Left lung (tissue), 10 donors: ENCODE data around the gene TMEM229B. TPM values are rescaled to one million over a fixed set of nuclear protein-coding genes. Genes with fewer than 3 reads are reported as not detected.
A peak's percentile ranks its signal among the peaks of the same experiment; 100 is the strongest.

ENCODE experiments used
- ATAC-seq: fragments of 200-7000 bp; cut with Tn5 transposase; one replicate; pipeline ENCODE4 v1.9.1; 2020; ENCODE audit warnings: moderate library complexity
- DNase-seq, 4 donors: peaks; one replicate each; pipeline ENCODE4 v3.0.0-alpha.2; 2013 to 2020
- H3K27ac ChIP-seq, 2 donors: fragments of 200-600 bp; sonication (generic) in 1 of 2; one replicate each; pipeline versions ENCODE4 v1.5.0 to v1.8.0; 2020 to 2021
- H3K27me3 ChIP-seq, 2 donors: fragments of 200-600 bp; sonication (generic) in 1 of 2; one replicate each; pipeline versions ENCODE4 v1.5.0 to v1.8.0; 2020 to 2021
- H3K36me3 ChIP-seq, 2 donors: fragments of 200-600 bp; sonication (generic) in 1 of 2; one replicate each; pipeline versions ENCODE4 v1.5.0 to v1.8.0; 2020 to 2021
- H3K4me1 ChIP-seq, 2 donors: fragments of 200-600 bp; one replicate each; pipeline ENCODE4 v1.8.0; 2021
- H3K4me3 ChIP-seq, 2 donors: fragments of 200-600 bp; sonication (generic) in 1 of 2; one replicate each; pipeline versions ENCODE4 v1.5.0 to v1.8.0; 2020 to 2021; ENCODE audit warnings: mild to moderate bottlenecking in 1 of 2
- H3K9me3 ChIP-seq, 2 donors: fragments of 200-600 bp; sonication (generic) in 1 of 2; one replicate each; pipeline versions ENCODE4 v1.5.0 to v1.8.0; 2020 to 2021
- CTCF ChIP-seq, 2 donors: fragments of 200-600 bp; sonication (generic) in 1 of 2; IDR thresholded peaks; one replicate each; pipeline versions ENCODE4 v1.5.0 to v1.8.0; 2021; ENCODE audit warnings: antibody characterized with exemption in 2 of 2
- intact Hi-C, 2 donors: fragments of 100-400 bp; cut with DNase I; formaldehyde crosslinking; loops; one replicate each; pipeline versions ENCODE4 v1.11.2 to v1.14.2; 2022
- polyA plus RNA-seq, 6 donors: library from polyadenylated mRNA; unstranded; fragments of 120-200 nt; gene quantifications; one replicate each; pipeline ENCODE4 v1.2.1, GENCODE V29; 2013; ENCODE audit not compliant: insufficient read length in 6 of 6
- total RNA-seq, 2 donors: library from RNA; stranded (reverse); fragmentation: NEBNext Ultra II Directional; extraction: Animal tissue kit (Norgen Biotek cat#: 25700); gene quantifications; one replicate each; pipeline ENCODE4 v1.2.1, GENCODE V29; 2021
- donor health status: DM: no; HTN: yes; CAD: no.
- donor health status: DM: no; HTN: no; CAD: no.

The TMEM229B gene
- total and polyA plus RNA-seq, 8 donors = 0.39 to 7.7 (median 0.77) TPM

GRCh38 chr14:67477926-67478799, 10.4 kb downstream of the TMEM229B start:
- Histone ChIP-seq H3K4me1 (no peaks in the 10 kb centered on the region), H3K27me3 (no peaks in the 10 kb centered on the region), H3K27ac (no peak overlapping the region), H3K36me3 (no peaks in the 10 kb centered on the region), H3K9me3 (no peaks in the 10 kb centered on the region), H3K4me3 (no peak overlapping the region)
- intact Hi-C loops = no loop called here
- ATAC-seq (peak; percentile 68), DNase-seq (no peak)
- TF ChIP-seq CTCF (IDR thresholded peaks at IDR 0.05) = no peak

DNA sequence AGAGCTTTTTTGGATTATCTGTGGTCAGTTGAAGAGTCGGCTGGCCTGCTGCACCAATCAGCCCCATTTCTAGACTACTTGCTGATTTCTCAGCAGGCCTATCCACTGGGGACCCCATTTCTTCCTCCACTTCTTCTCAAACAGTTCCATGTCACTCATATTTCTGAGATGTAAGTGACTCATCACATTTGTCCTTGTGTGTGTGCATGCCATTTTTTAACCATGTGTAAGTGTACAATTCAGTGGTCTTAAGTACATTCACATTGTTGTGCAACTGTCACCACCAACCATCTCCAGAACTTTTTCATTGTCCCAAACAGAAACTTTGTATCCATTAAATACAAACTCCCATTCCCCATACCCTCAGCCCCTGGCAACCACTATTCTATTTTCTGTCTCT, 14.2 kb downstream of the TMEM229B start:
- Histone ChIP-seq H3K4me1 (no peaks in the 10 kb centered on the region), H3K36me3 (no peaks in the 10 kb centered on the region), H3K27me3 (no peaks in the 10 kb centered on the region), H3K4me3 (no peak overlapping the region), H3K27ac (no peak overlapping the region), H3K9me3 (no peaks in the 10 kb centered on the region)
- ATAC-seq = no peak
- intact Hi-C loops = no loop called here
- no peak for DNase-seq
- no peak for TF ChIP-seq CTCF (IDR thresholded peaks at IDR 0.05)

DNA sequence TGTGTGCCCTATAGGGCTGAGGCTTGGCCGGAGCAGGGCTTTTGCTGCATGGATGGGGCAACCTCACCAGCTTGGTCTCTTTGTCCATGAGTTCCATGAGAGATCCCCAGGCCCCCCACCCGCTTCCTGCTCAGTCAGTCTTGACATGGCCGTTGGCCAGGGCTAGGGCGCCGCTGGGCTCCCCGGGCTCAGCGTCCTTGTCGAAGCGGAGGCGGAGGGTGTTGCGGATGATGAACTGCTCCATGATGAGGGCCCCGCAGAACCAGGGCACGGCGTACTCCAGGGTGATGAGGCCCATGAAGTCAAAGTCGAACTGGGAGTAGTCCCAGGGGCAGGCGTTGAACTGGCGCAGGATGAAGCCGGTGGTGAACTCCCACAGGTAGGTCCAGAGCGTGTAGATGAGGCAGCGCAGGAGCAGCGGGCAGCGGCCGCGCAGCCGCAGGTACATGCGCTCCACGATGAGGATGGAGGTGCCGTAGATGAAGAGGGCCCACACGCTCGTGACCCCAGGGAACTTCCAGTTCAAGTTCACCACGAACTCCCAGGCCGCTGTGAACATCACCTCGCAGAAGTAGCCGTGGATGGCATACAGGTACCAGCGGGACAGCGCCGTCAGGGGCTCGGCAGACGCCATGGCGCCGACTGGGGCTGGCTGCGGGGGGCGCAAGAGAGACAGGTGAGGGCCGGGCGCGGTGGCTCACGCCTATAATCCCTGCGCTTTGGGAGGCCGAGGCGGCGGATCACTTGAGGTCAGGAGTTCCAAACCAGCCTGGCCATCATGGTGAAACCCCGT, 15.0 kb downstream of the TMEM229B start:
- ATAC-seq = no peak
- intact Hi-C loops = no loop called here
- TF ChIP-seq CTCF (IDR thresholded peaks at IDR 0.05) = no peak
- no peaks in the 10 kb centered on the region for H3K36me3 ChIP-seq
- H3K4me1 ChIP-seq = no peaks in the 10 kb centered on the region
- no peaks in the 10 kb centered on the region for H3K9me3 ChIP-seq
- no peak overlapping the region for H3K27ac ChIP-seq
- no peak for DNase-seq
- H3K4me3 ChIP-seq = no peak overlapping the region
- H3K27me3 ChIP-seq = no peaks in the 10 kb centered on the region

GRCh38 chr14:67472726-67473125, 15.8 kb downstream of the TMEM229B start:
- no peak overlapping the region for H3K27ac ChIP-seq
- H3K4me1 ChIP-seq = no peaks in the 10 kb centered on the region
- no peak for DNase-seq
- no peaks in the 10 kb centered on the region for H3K27me3 ChIP-seq
- no peak overlapping the region for H3K4me3 ChIP-seq
- H3K36me3 ChIP-seq = no peaks in the 10 kb centered on the region
- H3K9me3 ChIP-seq = no peaks in the 10 kb centered on the region
- ATAC-seq = no peak
- intact Hi-C loops = no loop called here
- TF ChIP-seq CTCF (IDR thresholded peaks at IDR 0.05) = no peak

GRCh38 chr14:67469954-67470353, 18.6 kb downstream of the TMEM229B start:
- Histone ChIP-seq H3K27me3 (no peaks in the 10 kb centered on the region), H3K9me3 (no peaks in the 10 kb centered on the region), H3K27ac (no peak overlapping the region), H3K4me1 (no peaks in the 10 kb centered on the region), H3K4me3 (no peak overlapping the region), H3K36me3 (no peaks in the 10 kb centered on the region)
- intact Hi-C loops = no loop called here
- DNase-seq = no peak
- no peak for TF ChIP-seq CTCF (IDR thresholded peaks at IDR 0.05)
- no peak for ATAC-seq
